ENCODE measurements around the gene COL23A1.

The COL23A1 gene

DNA sequence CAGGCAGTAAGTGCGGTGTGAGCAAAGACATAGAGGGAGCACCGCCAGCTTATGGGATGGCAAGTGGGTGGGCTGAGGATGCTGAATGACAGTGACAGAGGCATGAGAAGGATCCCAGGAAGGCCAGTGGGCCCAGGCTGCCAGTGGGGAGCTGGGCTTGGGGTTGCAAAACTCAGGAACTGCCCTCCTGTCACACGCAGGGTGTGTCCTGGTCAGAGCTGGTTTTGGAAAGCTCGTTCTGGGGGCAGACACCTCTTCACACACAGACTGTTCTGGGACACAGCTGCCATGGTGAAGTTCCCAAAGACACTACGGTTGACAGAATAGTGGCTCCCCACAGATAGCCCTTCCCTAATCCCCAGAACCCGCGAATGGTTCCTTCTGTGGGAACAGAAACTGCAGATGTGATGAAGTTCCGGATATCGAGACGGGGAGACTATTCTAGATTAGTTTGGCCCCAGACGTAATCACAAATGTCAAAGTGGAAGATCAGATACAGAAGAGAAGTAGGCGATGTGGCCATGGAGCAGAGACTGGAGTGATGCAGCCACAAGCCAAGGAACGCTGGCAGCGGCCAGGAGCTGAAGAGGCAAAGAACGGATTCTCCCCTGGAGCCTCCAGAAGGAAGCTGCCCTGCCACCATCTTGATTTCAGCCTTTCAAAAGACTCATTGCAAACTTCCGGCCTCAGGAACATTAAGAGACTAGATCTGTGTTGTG lies 159.0 kb downstream of the COL23A1 start:
- no peak for DNase-seq

GRCh38 chr5:178430186-178431062 lies 159.8 kb downstream of the COL23A1 start:
- no peak for DNase-seq

DNA sequence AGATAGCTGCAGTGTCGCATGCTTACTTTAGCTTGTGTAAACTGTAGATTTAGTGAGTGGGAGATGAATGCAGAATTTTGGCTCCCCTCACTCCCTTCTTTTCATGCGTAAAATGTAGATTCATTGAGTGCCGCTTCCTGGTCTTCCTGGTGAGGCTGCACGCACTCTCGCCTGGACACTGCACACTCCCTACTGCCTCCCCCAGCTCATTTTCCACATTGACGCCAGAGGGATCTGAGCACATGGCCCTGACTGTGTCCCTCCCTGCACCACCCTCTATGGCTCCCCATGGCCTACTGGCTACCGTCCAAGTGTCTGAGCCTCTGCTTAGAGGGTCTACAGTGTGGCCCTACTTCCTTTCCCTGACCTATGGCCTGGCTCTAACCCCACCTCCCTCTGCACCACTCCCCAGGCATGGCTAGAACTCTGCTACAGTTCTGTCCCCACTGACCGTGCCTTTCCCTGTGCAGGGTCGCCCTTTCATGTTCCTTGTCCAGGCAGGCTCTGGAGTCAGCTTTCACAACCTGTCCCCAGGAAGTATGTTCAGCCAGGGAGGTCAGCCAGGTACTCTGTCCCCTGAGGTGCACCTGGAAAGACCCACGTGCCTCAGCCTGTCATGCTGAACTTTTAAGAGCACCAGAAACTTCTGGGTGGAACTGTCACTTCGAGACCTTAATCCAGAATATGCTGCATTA lies 160.6 kb downstream of the COL23A1 start:
- DNase-seq = no peak

- DNase-seq = no peak
Measured at GRCh38 chr5:178429156-178429468, 161.1 kb downstream of the COL23A1 start.

- DNase-seq = no peak
Measured at GRCh38 chr5:178428341-178429155, 161.6 kb downstream of the COL23A1 start.

DNA sequence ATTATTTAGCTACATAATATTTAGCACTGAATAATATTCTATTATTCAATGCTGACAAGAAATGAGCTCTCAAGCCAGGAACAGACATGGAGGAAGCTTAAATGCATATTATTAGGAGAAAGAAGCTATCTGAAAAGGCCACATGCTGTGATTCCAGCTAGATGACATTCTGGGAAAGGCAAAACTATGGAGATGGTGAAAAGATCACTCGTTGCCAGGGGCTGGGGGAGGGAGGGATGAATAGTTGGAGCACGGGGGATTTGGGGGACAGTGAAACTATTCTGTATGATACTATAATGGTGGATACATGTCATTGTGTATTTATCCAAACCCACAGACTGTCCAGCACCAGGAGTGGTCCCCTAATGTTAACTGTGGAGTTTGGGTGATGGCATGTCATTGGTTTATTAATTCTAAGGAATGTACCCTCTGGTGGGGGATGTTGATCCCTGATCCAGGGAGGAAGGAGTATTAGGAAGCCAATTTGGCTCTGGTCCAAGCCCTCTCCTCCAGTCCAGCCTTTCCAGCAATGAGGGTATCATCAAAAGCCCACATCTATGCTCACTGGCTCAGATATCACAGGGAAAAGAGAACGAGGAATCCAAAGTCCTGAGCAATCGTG lies 162.5 kb downstream of the COL23A1 start:
- no peak for DNase-seq

GRCh38 chr5:178426326-178427130 lies 163.7 kb downstream of the COL23A1 start:
- no peak for DNase-seq

GRCh38 chr5:178425621-178426068 lies 164.5 kb downstream of the COL23A1 start:
- no peak for DNase-seq

DNA sequence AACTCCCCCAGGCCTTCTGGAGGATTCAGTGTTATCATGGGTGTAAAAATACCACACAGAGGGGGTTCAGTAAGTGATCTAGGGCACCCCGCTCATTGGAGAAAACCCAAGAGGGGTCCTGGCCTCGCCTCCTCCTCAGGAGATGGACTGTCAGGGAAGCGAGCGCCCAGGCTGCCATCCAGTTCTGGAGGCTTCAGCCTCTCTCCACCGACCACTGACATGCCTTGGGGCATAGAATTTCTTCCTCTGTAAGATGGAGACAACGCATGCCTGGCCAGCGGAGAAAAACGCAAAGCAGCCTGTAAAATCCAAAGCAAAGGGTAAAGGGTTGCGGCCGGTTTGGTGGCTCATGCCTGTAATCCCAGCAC lies 165.4 kb downstream of the COL23A1 start:
- no peak for DNase-seq

DNA sequence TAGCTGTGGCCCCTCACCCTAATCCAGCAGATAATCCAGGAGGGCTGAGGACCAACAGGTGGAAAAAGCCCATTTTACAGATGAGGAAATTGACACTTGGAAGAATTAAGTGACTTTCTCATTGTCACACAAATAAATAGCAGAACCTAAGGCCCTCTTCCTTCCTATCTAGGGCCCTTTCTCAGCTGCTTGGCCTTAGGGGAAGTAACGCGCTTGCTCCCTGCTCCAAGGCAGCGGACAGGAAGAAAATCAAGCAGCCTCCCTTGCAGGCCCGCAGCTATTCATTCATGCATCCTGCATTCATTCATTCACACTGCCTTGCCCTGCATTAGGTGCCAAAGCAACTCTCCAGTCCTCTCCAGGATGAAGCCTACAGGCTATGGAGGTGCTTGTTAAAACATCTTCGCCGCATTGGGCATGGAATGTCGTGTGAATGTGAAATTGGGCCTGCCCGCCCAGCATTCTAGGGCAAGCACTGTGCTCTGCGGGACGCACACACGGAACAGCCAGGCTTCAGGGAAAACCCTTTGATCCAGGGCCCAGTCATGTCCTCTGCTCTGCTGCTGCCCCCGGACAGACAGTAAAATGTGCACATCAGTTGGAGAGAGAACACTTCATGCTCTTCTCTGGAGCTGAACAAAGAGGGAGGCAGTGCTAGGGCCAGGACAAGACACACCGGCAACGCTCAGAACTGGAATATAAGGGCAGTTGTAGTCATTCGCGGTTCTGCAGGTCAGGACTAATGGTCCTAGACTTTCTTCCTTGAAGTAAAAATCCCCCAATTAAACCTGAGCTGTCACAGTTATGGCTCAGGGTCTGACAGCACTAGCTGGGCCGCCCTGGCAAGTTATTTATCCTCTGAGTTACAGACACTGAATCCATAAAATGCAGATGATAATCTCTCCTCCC lies 166.0 kb downstream of the COL23A1 start:
- no peak for DNase-seq

DNA sequence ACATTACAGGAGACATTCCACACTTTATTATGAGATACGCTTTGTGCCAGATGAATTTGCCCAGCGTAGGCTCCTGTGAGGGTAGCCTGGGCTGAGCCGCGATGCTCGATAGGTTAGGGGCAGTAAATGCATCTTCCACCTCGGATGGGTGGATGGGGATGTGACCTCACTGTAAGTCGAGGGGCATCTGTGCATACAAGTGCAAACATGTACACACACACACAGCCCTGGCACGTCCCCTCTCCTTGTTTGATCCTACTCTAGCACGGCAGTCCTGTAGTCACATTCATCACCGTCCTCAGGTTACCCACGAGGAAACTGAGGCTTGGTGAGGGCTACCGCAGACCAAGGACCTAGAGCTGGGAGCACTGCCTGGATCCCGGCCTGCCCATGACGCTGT lies 166.8 kb downstream of the COL23A1 start:
- DNase-seq = no peak

- DNase-seq = no peak
Measured at GRCh38 chr5:178422400-178422775, 167.8 kb downstream of the COL23A1 start.

GRCh38 chr5:178421699-178422399 lies 168.3 kb downstream of the COL23A1 start:
- no peak for DNase-seq

GRCh38 chr5:178421128-178421527 lies 169.1 kb downstream of the COL23A1 start:
- no peak for DNase-seq

DNA sequence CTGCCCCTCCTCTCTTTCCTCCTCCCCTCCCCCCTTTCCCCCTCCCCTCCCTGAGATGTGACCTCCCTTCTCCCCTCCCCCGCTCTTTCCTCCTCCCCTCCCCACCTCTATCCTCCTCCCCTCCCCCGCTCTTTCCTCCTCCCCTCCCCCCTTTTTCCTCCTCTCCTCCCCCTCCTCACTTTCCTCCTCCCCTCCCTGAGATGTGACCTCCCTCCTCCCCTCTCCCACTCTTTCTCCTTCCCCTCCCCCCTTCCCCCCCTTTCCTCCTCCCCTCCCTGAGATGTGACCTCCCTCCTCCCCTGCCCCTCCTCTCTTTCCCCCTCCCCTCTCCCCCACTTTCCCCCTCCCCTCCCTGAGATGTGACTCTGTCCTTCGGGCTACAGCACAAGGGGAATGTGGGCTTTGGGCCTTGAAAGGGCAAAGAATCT lies 169.8 kb downstream of the COL23A1 start:
- no peak for DNase-seq

GRCh38 chr5:178419651-178420050 lies 170.5 kb downstream of the COL23A1 start:
- no peak for DNase-seq

GRCh38 chr5:178419196-178419595 lies 171.0 kb downstream of the COL23A1 start:
- DNase-seq = no peak

GRCh38 chr5:178418471-178419010 lies 171.7 kb downstream of the COL23A1 start:
- DNase-seq = no peak

DNA sequence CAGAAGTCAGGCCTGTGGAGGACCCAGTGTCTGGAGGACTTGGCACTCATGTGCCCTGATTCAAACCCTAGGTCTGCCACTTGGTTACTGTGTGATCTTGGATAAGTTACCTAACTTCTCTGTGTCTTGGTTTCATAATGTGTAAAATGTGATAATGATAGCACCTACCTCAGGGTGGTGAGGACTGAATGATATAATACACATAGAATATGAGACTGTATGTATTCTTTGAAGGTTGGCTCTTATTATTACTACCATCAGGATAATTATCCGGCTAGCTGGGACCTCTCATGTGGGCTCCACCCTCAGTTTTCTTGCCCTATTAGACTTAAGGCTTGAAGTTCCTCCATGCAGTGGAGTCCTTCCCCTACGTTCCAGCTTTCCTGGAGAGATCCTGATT lies 172.2 kb downstream of the COL23A1 start:
- no peak for DNase-seq
